B cell (primary cell): Measurements from ENCODE around the gene ZBTB2. TPM values are rescaled to one million over a fixed set of nuclear protein-coding genes. Genes with fewer than 3 reads are reported as not detected.

Experiments used
- ATAC-seq: fragments of 200-7000 bp; cut with Tn5 transposase; one replicate; pipeline ENCODE4 v1.10.0; 2021; ENCODE audit warnings: low read depth, mild to moderate bottlenecking, moderate number of reproducible peaks, moderate library complexity
- CTCF ChIA-PET: fragments of 350-600 bp; sonication (Branson Sonifier 250); formaldehyde crosslinking; loops from one replicate; lab custom pipeline; 2021; ENCODE audit warnings: antibody characterized with exemption, inconsistent platforms; lab: Charles Lee
- POLR2A ChIA-PET: fragments of 350-600 bp; sonication (Branson Sonifier 250); formaldehyde crosslinking; loops from one replicate; lab custom pipeline; 2021; ENCODE audit warnings: antibody characterized with exemption; lab: Charles Lee
- DNase-seq: peaks from one replicate; pipeline ENCODE4 v3.0.0; 2013
- H2AFZ ChIP-seq: 2 replicates; pipeline ENCODE4 v1.6.1; 2012; ENCODE audit warnings: mild to moderate bottlenecking, low read depth, low read length; ENCODE audit not compliant: insufficient read depth, poor library complexity, severe bottlenecking
- H3K27ac ChIP-seq, 2 donors: 1 replicate in 1 of 2; 2 replicates in 1 of 2; pipeline ENCODE4 v1.5.1; 2012 to 2013; ENCODE audit warnings: low read length in 2 of 2, mild to moderate bottlenecking in 2 of 2, moderate library complexity in 1 of 2
- H3K27me3 ChIP-seq, 4 experiments: fragments of 200-600 bp in 1 of 4; sonication (generic) in 1 of 4; replicated peaks in 1 of 4; 1 replicate in 2 of 4; 2 replicates in 2 of 4; pipeline versions ENCODE4 v1.6.1 to v1.7.0; 2013 to 2016; ENCODE audit warnings: low read length in 3 of 4, mild to moderate bottlenecking in 2 of 4, mixed read lengths in 1 of 4, moderate library complexity in 1 of 4; ENCODE audit not compliant: insufficient read depth in 4 of 4, control insufficient read depth in 3 of 4; ENCODE audit errors: control extremely low read depth in 1 of 4
- H3K36me3 ChIP-seq, 2 experiments: replicated peaks in 1 of 2; 1 replicate in 1 of 2; 2 replicates in 1 of 2; pipeline versions ENCODE4 v1.6.1 to v1.7.1; 2013; ENCODE audit warnings: low read length in 1 of 2; ENCODE audit not compliant: insufficient read depth in 2 of 2, control insufficient read depth in 1 of 2; ENCODE audit errors: control extremely low read depth in 1 of 2, extremely low read depth in 1 of 2
- H3K4me1 ChIP-seq, 2 donors: fragments of 200-600 bp in 1 of 2; sonication (generic) in 1 of 2; 1 replicate in 1 of 2; 2 replicates in 1 of 2; pipeline versions ENCODE4 v1.5.1 to v1.6.1; 2013 to 2017; ENCODE audit warnings: low read length in 2 of 2; ENCODE audit not compliant: control insufficient read depth in 2 of 2, insufficient read depth in 2 of 2
- H3K4me2 ChIP-seq: replicated peaks from 2 replicates; pipeline ENCODE3; 2012; ENCODE audit warnings: mild to moderate bottlenecking, low read depth, low read length; ENCODE audit not compliant: poor library complexity, severe bottlenecking
- H3K4me3 ChIP-seq, 5 experiments: fragments of 200-600 bp in 1 of 5; sonication (generic) in 1 of 5; 1 replicate in 3 of 5; 2 replicates in 2 of 5; pipeline versions ENCODE4 v1.5.1 to v1.7.0; 2011 to 2016; ENCODE audit warnings: low read length in 4 of 5, mild to moderate bottlenecking in 4 of 5, low read depth in 2 of 5, control low read depth in 1 of 5, moderate library complexity in 1 of 5; ENCODE audit not compliant: insufficient read depth in 1 of 5; ENCODE audit errors: control extremely low read depth in 1 of 5, extremely low read depth in 1 of 5
- H3K79me2 ChIP-seq: fragments of 200-600 bp; sonication (generic); one replicate; pipeline ENCODE4 v1.6.0; 2016; ENCODE audit warnings: low read length; ENCODE audit not compliant: control insufficient read depth, insufficient read depth
- H3K9ac ChIP-seq: fragments of 200-600 bp; sonication (generic); 2 replicates; pipeline ENCODE4 v1.6.1; 2017; ENCODE audit warnings: mild to moderate bottlenecking, low read length, moderate library complexity
- H3K9me3 ChIP-seq, 3 donors: one replicate each; pipeline versions ENCODE4 v1.6.1 to v1.7.1; 2013; ENCODE audit warnings: low read length in 2 of 3; ENCODE audit not compliant: control insufficient read depth in 2 of 3, insufficient read depth in 1 of 3; ENCODE audit errors: control extremely low read depth in 1 of 3
- H4K20me1 ChIP-seq: 2 replicates; pipeline ENCODE4 v1.6.0; 2012; ENCODE audit warnings: mild to moderate bottlenecking, low read length; ENCODE audit not compliant: insufficient read depth, control insufficient read depth, poor library complexity, severe bottlenecking
- H3K27ac Mint-ChIP-seq: one replicate; pipeline ENCODE4 v1.8.0; 2021; ENCODE audit warnings: mixed read lengths
- H3K27me3 Mint-ChIP-seq: one replicate; pipeline ENCODE4 v1.8.0; 2021; ENCODE audit warnings: mixed read lengths
- H3K4me1 Mint-ChIP-seq: one replicate; pipeline ENCODE4 v1.8.0; 2021; ENCODE audit warnings: mixed read lengths
- H3K4me3 Mint-ChIP-seq: one replicate; pipeline ENCODE4 v1.8.0; 2021; ENCODE audit warnings: mixed read lengths
- H3K9me3 Mint-ChIP-seq: one replicate; pipeline ENCODE4 v1.8.0; 2022; ENCODE audit warnings: mixed read lengths; ENCODE audit not compliant: insufficient read depth
- EZH2 ChIP-seq: IDR thresholded peaks from 2 replicates; pipeline ENCODE4 v1.6.1; 2012; ENCODE audit warnings: borderline replicate concordance, low read depth, mild to moderate bottlenecking, moderate library complexity, low read length; ENCODE audit not compliant: insufficient read depth, poor library complexity, severe bottlenecking
- WGBS: methylation state at CpG from one replicate; pipeline ENCODE4 v1.1.5; 2013; ENCODE audit warnings: missing lambda C conversion rate; ENCODE audit not compliant: insufficient coverage; 5-methylcytosine and 5-hydroxymethylcytosine counted together
- intact Hi-C: fragments of 100-400 bp; cut with micrococcal nuclease; formaldehyde crosslinking; loops from one replicate; pipeline ENCODE4 v1.10.0; 2022
- polyA plus RNA-seq: library from polyadenylated mRNA; depleted of rRNA; stranded (reverse); fragments of >200 nt; gene quantifications from 2 replicates; pipeline ENCODE4 v1.2.3, GENCODE V29; 2012
- total RNA-seq, 2 donors: library from RNA; stranded (reverse); fragments of 120-200 nt in 1 of 2; gene quantifications; 1 replicate in 1 of 2; 2 replicates in 1 of 2; pipeline versions ENCODE4 v1.2.3 to v1.2.4, GENCODE V29; 2013 to 2022
- TF ChIP-seq, protein P1 (sequence below): fragments of 200-600 bp; IDR thresholded peaks from one replicate; pipeline ENCODE4 v1.8.0; 2022; ENCODE audit warnings: antibody characterized with exemption, mild to moderate bottlenecking

The ZBTB2 gene
- total and polyA plus RNA-seq, 2 donors (not counting 1 experiment from before 2014, with no cell fraction given) = 15.9 to 17.6 TPM

GRCh38 chr6:151430886-151431285 lies 39.5 kb upstream of the ZBTB2 start:
- intact Hi-C loops = no loop called here
- WGBS = 100% methylated on average over 2 of the region's 3 CpGs
- Mint-ChIP-seq H3K27me3 (no peaks in the 10 kb centered on the region), H3K4me3 (no peak overlapping the region), H3K27ac (no peak overlapping the region), H3K4me1 (peaks cover 2% of the 10 kb centered on the region), H3K9me3 (no peaks in the 10 kb centered on the region)
- no peak overlapping the region for H3K4me3 ChIP-seq
- CTCF ChIA-PET = interaction anchor here (2.3 kb wide), 1 partner anchor 10 kb away, joined by 9 read pairs; no protein-coding TSS in a partner anchor
- no peaks in the 10 kb centered on the region for H3K4me1 ChIP-seq
- POLR2A ChIA-PET = no interaction called here
- TF ChIP-seq, protein P1, sequence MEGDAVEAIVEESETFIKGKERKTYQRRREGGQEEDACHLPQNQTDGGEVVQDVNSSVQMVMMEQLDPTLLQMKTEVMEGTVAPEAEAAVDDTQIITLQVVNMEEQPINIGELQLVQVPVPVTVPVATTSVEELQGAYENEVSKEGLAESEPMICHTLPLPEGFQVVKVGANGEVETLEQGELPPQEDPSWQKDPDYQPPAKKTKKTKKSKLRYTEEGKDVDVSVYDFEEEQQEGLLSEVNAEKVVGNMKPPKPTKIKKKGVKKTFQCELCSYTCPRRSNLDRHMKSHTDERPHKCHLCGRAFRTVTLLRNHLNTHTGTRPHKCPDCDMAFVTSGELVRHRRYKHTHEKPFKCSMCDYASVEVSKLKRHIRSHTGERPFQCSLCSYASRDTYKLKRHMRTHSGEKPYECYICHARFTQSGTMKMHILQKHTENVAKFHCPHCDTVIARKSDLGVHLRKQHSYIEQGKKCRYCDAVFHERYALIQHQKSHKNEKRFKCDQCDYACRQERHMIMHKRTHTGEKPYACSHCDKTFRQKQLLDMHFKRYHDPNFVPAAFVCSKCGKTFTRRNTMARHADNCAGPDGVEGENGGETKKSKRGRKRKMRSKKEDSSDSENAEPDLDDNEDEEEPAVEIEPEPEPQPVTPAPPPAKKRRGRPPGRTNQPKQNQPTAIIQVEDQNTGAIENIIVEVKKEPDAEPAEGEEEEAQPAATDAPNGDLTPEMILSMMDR = no peak
- no peak for TF ChIP-seq EZH2
- no peak for ATAC-seq
- no peaks in the 10 kb centered on the region for H3K27me3 ChIP-seq
- no peak overlapping the region for H3K4me2 ChIP-seq
- H3K9me3 ChIP-seq = no peaks in the 10 kb centered on the region
- H2AFZ ChIP-seq = no peak overlapping the region
- H3K9ac ChIP-seq = no peak overlapping the region
- no peak overlapping the region for H3K27ac ChIP-seq
- peaks cover 22 to 48% of the 10 kb centered on the region in 2 experiments for H3K36me3 ChIP-seq
- H4K20me1 ChIP-seq = no peaks in the 10 kb centered on the region
- DNase-seq = no peak
- no peaks in the 10 kb centered on the region for H3K79me2 ChIP-seq

DNA sequence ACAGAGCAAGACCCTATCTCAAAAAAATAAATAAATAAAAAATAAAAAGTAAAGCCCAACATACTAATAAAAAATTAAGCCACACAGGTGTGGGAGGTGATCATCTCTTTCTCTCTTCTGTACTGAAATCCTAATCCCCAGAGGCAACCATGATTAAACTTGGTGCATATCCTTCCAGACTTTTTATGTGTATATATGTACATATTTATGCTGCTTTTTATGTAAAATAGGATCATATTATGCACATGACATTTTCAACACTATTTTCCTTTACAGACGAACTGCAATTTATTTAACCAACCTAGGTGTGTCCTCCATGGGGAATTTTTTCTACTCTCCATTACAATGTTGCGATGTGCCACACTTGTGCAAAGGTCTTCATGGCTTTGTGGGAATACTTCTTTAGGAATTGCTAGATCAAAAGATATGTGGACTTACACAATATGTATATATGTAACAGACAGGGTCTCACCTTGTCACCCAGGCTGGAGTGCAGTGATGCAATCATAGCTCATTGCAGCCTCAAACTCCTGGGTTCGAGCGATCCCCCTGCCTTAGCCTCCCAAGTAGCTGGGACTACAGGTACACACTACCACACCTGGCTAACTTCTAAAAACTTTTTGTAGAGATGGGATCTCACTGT lies 36.9 kb upstream of the ZBTB2 start:
- Histone ChIP-seq H3K27ac (no peak overlapping the region), H4K20me1 (no peaks in the 10 kb centered on the region), H3K79me2 (no peaks in the 10 kb centered on the region), H3K4me2 (no peak overlapping the region), H3K9ac (no peak overlapping the region), H3K27me3 (no peaks in the 10 kb centered on the region), H2AFZ (no peak overlapping the region), H3K4me3 (no peak overlapping the region), H3K4me1 (no peaks in the 10 kb centered on the region), H3K9me3 (no peaks in the 10 kb centered on the region), H3K36me3 (peaks cover 22 to 55% of the 10 kb centered on the region in 2 experiments)
- CTCF ChIA-PET = no interaction called here
- intact Hi-C loops = no loop called here
- no peak for ATAC-seq
- H3K9me3 Mint-ChIP-seq = no peaks in the 10 kb centered on the region
- no peaks in the 10 kb centered on the region for H3K27me3 Mint-ChIP-seq
- no peaks in the 10 kb centered on the region for H3K4me1 Mint-ChIP-seq
- DNase-seq = no peak
- TF ChIP-seq, protein P1 = no peak
- TF ChIP-seq EZH2 = no peak
- no peak overlapping the region for H3K4me3 Mint-ChIP-seq
- no peak overlapping the region for H3K27ac Mint-ChIP-seq
- POLR2A ChIA-PET = no interaction called here
- no CpG with 5 or more reads among the region's 4 CpGs for WGBS
